Heart left ventricle (tissue), 13 donors: Measurements from ENCODE around the gene EYS.

Experiments used
- CTCF ChIP-seq, 12 donors: fragments of 200-600 bp; sonication (generic) in 4 of 12; IDR thresholded peaks; one replicate each; pipeline versions ENCODE4 v1.5.0 to v1.8.0; 2018 to 2022; ENCODE audit warnings: antibody characterized with exemption in 12 of 12, mild to moderate bottlenecking in 5 of 12
- POLR2A ChIP-seq, 2 donors: fragments of 450-650 bp; IDR thresholded peaks; one replicate each; pipeline ENCODE4 v1.6.1; 2017; ENCODE audit warnings: antibody characterized with exemption in 2 of 2, mild to moderate bottlenecking in 2 of 2, moderate library complexity in 2 of 2
- donor health status: ischemic (EF 13 %, LVEDD 7.1; RV severe dilation, severe dysfunction).
- donor health status: DM: no; HTN: yes; CAD: no.
- donor health status: DM: no; HTN: no; CAD: no.
- donor health status: ischemic (EF 25% LVEDD 6.9; RV normal size, moderate dysfunction).
- donor health status: ischemic (EF 25% LVEDD 5.7; RV mildly dilated, moderate dysfunction).
- donor health status: ischemic (EF 35%, LVEDD 5.7; RV mildly dilated, moderate dysfunction).
- donor health status: nonischemic (EF 11% LVEDD 7.7; RV severe dilation, severe dysfunction).
- donor health status: DM: yes; HTN: yes; CAD: no.
- donor health status: PGD.
- donor health status: ischemic (EF 29% LVEDD 5.4; RV normal size, mild dysfunction).
- donor health status: nonischemic (EF 23%, LVEDD 6.1; RV moderate dilation, normal function).

GRCh38 chr6:64141680-64142079 is 1565.3 kb downstream of the EYS start:
- TF ChIP-seq CTCF (IDR thresholded peaks at IDR 0.05) (no peak), POLR2A (IDR thresholded peaks at IDR 0.05) (no peak)
